Fibroblast of lung (primary cell): ENCODE results near the gene APBB2.

Experiments
- EZH2 ChIP-seq: IDR thresholded peaks from 2 replicates; pipeline ENCODE4 v1.5.1; 2012; ENCODE audit warnings: low read length, control low read depth, mild to moderate bottlenecking; ENCODE audit errors: missing control alignments
- TF ChIP-seq, protein P1 (sequence below), 2 donors: IDR thresholded peaks in 1 of 2; conservative IDR thresholded peaks in 1 of 2; 1 replicate in 1 of 2; 2 replicates in 1 of 2; pipeline ENCODE4 v1.5.1; 2011 to 2012; ENCODE audit warnings: low read length in 2 of 2, control low read depth in 1 of 2, inconsistent platforms in 1 of 2, low read depth in 1 of 2, mild to moderate bottlenecking in 1 of 2

DNA sequence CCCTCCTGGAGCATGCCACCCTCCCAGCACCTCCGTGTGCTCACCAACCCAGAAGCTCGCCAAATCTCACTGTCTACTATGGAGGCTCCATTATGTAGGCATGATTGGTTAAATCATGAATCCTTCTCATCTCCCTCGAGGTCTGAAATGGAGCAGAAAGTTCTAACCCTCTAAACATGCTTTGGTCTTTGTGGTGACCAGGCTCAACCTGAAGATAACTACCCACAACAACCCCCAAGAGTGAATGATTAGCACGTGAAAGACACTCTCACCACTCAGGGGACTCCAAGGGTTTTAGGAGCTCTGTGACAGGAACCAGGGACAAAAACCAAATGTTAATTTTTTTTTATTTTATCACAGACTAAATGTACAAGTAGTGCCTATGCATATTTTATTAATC is 47.2 kb downstream of the APBB2 start:
- no peak for TF ChIP-seq EZH2
- TF ChIP-seq, protein P1, sequence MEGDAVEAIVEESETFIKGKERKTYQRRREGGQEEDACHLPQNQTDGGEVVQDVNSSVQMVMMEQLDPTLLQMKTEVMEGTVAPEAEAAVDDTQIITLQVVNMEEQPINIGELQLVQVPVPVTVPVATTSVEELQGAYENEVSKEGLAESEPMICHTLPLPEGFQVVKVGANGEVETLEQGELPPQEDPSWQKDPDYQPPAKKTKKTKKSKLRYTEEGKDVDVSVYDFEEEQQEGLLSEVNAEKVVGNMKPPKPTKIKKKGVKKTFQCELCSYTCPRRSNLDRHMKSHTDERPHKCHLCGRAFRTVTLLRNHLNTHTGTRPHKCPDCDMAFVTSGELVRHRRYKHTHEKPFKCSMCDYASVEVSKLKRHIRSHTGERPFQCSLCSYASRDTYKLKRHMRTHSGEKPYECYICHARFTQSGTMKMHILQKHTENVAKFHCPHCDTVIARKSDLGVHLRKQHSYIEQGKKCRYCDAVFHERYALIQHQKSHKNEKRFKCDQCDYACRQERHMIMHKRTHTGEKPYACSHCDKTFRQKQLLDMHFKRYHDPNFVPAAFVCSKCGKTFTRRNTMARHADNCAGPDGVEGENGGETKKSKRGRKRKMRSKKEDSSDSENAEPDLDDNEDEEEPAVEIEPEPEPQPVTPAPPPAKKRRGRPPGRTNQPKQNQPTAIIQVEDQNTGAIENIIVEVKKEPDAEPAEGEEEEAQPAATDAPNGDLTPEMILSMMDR (conservative IDR thresholded peaks at IDR 0.05 in 1 of 2, IDR thresholded peaks at IDR 0.05 in 1 of 2; ENCODE audit: low read depth in 1 of 2, low read length in 2 of 2), result no peak
